PC-3 (cell line): ENCODE data around the gene USP34.

ENCODE experiments used
- CTCF ChIP-seq: fragments of 300-600 bp; sonication (generic); conservative IDR thresholded peaks from 2 replicates; pipeline ENCODE4 v1.5.1; 2017; ENCODE audit warnings: antibody characterized with exemption, low read depth, mild to moderate bottlenecking, low read length
- EZH2 ChIP-seq: fragments of 300-600 bp; sonication (generic); IDR thresholded peaks from one replicate; pipeline ENCODE4 v1.6.1; 2017; ENCODE audit warnings: antibody characterized with exemption, mild to moderate bottlenecking, low read length; ENCODE audit not compliant: unreplicated experiment

- TF ChIP-seq CTCF (no peak), EZH2 (no peak)
Measured at GRCh38 chr2:61493523-61493942, 22.6 kb upstream of the USP34 start.
